Measurements from ENCODE around the gene PCNP.
"Not testable (repeated sequence)": the region's sequence is repeated elsewhere in the genome, so short reads cannot be mapped to it uniquely, and the experiment has no call there.

The PCNP gene

DNA sequence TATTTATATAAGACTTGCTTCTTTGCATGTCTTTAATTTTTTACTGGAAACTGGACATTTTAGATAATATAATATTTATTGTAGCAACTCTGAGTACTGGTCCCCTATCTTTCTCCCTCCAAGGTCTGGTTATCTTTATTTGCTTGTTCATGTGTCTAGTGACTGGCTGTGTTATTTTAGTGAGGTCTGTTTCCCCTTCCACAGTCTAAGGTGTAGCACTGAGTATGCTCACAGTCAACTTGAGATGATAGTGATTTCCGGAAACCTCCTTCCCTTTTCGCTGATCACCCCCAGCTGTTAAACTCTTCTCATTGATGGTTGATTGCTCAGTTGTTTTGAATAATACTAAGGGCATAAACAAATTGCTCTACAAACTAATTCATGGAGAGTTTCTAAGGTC, 37.0 kb downstream of the PCNP start:
- no peaks in the 10 kb centered on the region for H3K27me3 ChIP-seq (replicated peaks; ENCODE audit: control insufficient read depth, insufficient read depth, low read length)
- no peak overlapping the region for H3K4me3 ChIP-seq (replicated peaks; ENCODE audit: low read depth, low read length)
- no peaks in the 10 kb centered on the region for H3K36me3 ChIP-seq (ENCODE audit: control insufficient read depth, insufficient read depth, low read length)
- TF ChIP-seq, protein P1, sequence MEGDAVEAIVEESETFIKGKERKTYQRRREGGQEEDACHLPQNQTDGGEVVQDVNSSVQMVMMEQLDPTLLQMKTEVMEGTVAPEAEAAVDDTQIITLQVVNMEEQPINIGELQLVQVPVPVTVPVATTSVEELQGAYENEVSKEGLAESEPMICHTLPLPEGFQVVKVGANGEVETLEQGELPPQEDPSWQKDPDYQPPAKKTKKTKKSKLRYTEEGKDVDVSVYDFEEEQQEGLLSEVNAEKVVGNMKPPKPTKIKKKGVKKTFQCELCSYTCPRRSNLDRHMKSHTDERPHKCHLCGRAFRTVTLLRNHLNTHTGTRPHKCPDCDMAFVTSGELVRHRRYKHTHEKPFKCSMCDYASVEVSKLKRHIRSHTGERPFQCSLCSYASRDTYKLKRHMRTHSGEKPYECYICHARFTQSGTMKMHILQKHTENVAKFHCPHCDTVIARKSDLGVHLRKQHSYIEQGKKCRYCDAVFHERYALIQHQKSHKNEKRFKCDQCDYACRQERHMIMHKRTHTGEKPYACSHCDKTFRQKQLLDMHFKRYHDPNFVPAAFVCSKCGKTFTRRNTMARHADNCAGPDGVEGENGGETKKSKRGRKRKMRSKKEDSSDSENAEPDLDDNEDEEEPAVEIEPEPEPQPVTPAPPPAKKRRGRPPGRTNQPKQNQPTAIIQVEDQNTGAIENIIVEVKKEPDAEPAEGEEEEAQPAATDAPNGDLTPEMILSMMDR (IDR thresholded peaks at IDR 0.05; ENCODE audit: insufficient read depth, low read length, poor library complexity, severe bottlenecking): no peak
- DNase-seq (ENCODE audit: extremely low read depth, insufficient read length): no peak

DNA sequence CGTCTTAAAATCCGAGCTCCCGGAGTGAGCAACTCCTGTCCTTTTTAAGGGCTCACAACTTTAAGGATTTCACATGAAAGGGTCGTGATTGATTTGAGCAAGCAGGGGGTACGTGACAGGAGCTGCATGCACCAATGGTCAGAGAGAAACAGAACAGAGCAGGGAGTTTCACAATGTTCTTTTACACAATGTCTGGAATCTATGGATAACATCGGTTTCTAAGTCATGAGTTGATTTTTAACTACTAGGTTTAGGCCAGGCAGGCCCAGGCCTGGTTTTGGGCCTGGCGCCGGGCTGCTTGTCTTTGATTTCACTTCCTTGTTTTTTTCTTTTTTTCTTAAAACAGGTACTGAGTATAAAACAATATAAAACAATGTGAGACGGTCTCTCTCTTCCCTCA, 39.0 kb downstream of the PCNP start:
- not testable (repeated sequence) for H3K36me3 ChIP-seq (ENCODE audit: control insufficient read depth, insufficient read depth, low read length); H3K4me3 ChIP-seq (replicated peaks; ENCODE audit: low read depth, low read length); DNase-seq (ENCODE audit: extremely low read depth, insufficient read length); H3K27me3 ChIP-seq (replicated peaks; ENCODE audit: control insufficient read depth, insufficient read depth, low read length)

DNA sequence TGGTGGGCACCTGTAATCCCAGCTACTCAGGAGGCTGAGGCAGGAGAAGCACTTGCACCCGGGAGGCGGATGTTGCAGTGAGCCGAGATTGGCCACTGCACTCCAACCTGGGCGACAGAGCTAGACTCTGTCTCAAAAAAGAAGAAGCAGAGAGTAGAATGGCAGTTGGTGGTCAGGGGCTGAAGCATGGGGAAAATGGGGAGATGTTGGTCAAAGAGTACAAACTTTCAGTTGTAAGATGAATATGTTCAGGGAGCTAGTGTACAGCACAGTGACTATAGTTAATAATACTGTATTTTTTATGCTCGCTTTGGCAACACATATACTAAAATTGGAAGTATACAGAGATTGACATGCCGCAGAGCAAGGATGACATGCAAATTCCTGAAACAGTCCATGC, 41.5 kb downstream of the PCNP start:
- H3K4me3 ChIP-seq (replicated peaks; ENCODE audit: low read depth, low read length): no peak overlapping the region
- no peaks in the 10 kb centered on the region for H3K36me3 ChIP-seq (ENCODE audit: control insufficient read depth, insufficient read depth, low read length)
- TF ChIP-seq, protein P1 (IDR thresholded peaks at IDR 0.05; ENCODE audit: insufficient read depth, low read length, poor library complexity, severe bottlenecking): no peak
- H3K27me3 ChIP-seq (replicated peaks; ENCODE audit: control insufficient read depth, insufficient read depth, low read length): no peaks in the 10 kb centered on the region
- no peak for DNase-seq (ENCODE audit: extremely low read depth, insufficient read length)

DNA sequence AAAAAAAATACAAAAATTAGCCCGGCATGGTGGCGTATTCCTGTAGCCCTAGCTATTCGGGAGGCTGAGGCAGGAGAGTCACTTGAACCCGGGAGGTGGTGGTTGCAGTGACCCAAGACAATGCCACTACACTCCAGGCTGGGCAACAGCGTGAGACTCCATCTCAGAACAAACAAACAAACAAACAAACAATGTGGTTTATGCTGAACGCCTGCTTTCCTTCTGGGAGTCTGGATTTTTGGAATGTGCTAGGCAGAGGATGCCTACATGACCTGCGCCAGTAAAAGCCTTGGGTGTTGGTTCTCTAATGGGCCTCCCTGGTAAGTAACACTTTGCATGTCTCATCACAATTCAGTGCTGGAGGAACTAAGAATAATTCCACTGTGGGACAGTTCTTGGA, 43.5 kb downstream of the PCNP start:
- no peak for DNase-seq (ENCODE audit: extremely low read depth, insufficient read length)
- H3K36me3 ChIP-seq (ENCODE audit: control insufficient read depth, insufficient read depth, low read length): no peaks in the 10 kb centered on the region
- H3K4me3 ChIP-seq (replicated peaks; ENCODE audit: low read depth, low read length): no peak overlapping the region
- no peaks in the 10 kb centered on the region for H3K27me3 ChIP-seq (replicated peaks; ENCODE audit: control insufficient read depth, insufficient read depth, low read length)
- TF ChIP-seq, protein P1 (IDR thresholded peaks at IDR 0.05; ENCODE audit: insufficient read depth, low read length, poor library complexity, severe bottlenecking): no peak

DNA sequence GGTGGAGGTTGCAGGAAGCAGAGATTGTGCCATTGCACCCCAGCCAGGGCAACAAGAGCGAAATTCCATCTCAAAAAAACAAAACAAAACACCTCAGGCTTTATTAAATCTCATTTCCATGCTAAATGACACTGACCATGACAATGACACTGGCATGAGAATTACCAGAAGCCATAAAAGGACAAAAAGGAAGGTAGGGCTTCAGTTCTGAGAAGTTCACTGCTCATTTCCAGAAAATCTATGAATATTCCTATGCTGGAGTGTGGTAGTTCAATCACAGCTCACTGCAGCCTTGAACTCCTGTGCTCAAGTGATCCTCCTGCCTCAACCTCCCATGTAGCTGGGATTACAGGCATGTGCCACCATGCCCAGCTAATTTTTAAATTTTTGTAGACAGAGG, 44.7 kb downstream of the PCNP start:
- TF ChIP-seq, protein P1 (IDR thresholded peaks at IDR 0.05; ENCODE audit: insufficient read depth, low read length, poor library complexity, severe bottlenecking): no peak
- no peaks in the 10 kb centered on the region for H3K27me3 ChIP-seq (replicated peaks; ENCODE audit: control insufficient read depth, insufficient read depth, low read length)
- no peak for DNase-seq (ENCODE audit: extremely low read depth, insufficient read length)
- no peaks in the 10 kb centered on the region for H3K36me3 ChIP-seq (ENCODE audit: control insufficient read depth, insufficient read depth, low read length)
- H3K4me3 ChIP-seq (replicated peaks; ENCODE audit: low read depth, low read length): no peak overlapping the region

DNA sequence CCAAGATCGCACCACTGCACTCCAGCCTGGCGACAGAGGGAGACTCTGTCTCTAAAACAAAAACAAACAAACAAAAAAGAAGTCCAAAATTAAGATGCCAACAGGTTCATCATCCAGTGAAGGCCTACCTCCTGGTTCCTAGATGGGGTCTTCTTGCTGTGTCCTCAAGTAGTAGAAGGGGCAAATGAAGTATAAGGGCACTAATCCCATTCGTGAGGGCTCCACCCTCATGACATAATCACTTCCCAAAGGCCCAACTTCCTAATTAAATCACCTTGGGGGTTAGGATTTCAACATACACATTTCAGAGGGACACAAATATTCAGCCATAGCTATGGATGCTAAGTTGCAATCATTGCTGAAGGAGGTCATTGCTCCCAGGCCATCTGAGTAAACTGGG, 45.8 kb downstream of the PCNP start:
- H3K36me3 ChIP-seq (ENCODE audit: control insufficient read depth, insufficient read depth, low read length): no peaks in the 10 kb centered on the region
- DNase-seq (ENCODE audit: extremely low read depth, insufficient read length): no peak
- no peaks in the 10 kb centered on the region for H3K27me3 ChIP-seq (replicated peaks; ENCODE audit: control insufficient read depth, insufficient read depth, low read length)
- no peak overlapping the region for H3K4me3 ChIP-seq (replicated peaks; ENCODE audit: low read depth, low read length)
- TF ChIP-seq, protein P1 (IDR thresholded peaks at IDR 0.05; ENCODE audit: insufficient read depth, low read length, poor library complexity, severe bottlenecking): no peak
